Osteoblast (primary cell): ENCODE results near the gene ACTL8. TPM values are rescaled to one million over a fixed set of nuclear protein-coding genes. Genes with fewer than 3 reads are reported as not detected.
A peak's percentile ranks its signal among the peaks of the same experiment; 100 is the strongest.

Source experiments
- DNase-seq: peaks from one replicate; pipeline ENCODE4 v3.0.0; 2011; ENCODE audit warnings: low spot score, mixed read lengths; ENCODE audit not compliant: insufficient read length; ENCODE audit errors: missing footprints
- H2AFZ ChIP-seq: 2 replicates; pipeline ENCODE4 v1.6.0; 2011; ENCODE audit warnings: mild to moderate bottlenecking, low read length
- H3K27ac ChIP-seq: 2 replicates; pipeline ENCODE4 v1.5.1; 2011; ENCODE audit warnings: mild to moderate bottlenecking, low read depth, low read length, moderate library complexity
- H3K27me3 ChIP-seq: 2 replicates; pipeline ENCODE4 v1.6.0; 2012; ENCODE audit warnings: mild to moderate bottlenecking, control low read depth, inconsistent platforms, low read length, moderate library complexity; ENCODE audit not compliant: insufficient read depth
- H3K36me3 ChIP-seq: 2 replicates; pipeline ENCODE4 v1.5.1; 2011; ENCODE audit warnings: mild to moderate bottlenecking, low read length, control low read depth, moderate library complexity; ENCODE audit not compliant: insufficient read depth
- H3K4me1 ChIP-seq: 2 replicates; pipeline ENCODE4 v1.5.1; 2011; ENCODE audit warnings: mild to moderate bottlenecking, low read length, control low read depth, moderate library complexity; ENCODE audit not compliant: insufficient read depth
- H3K4me2 ChIP-seq: 2 replicates; pipeline ENCODE4 v1.6.0; 2011; ENCODE audit warnings: mild to moderate bottlenecking, low read length; ENCODE audit not compliant: insufficient read depth
- H3K4me3 ChIP-seq: fragments of 200-600 bp; sonication (generic); 3 replicates; pipeline ENCODE4 v1.5.1; 2012; ENCODE audit warnings: mild to moderate bottlenecking, low read length, inconsistent platforms; ENCODE audit not compliant: insufficient read depth
- H3K79me2 ChIP-seq: 2 replicates; pipeline ENCODE4 v1.6.0; 2012; ENCODE audit warnings: mild to moderate bottlenecking, low read length, control low read depth, inconsistent platforms; ENCODE audit not compliant: insufficient read depth
- H3K9me3 ChIP-seq: 2 replicates; pipeline ENCODE4 v1.5.1; 2011; ENCODE audit warnings: low read depth, low read length, control low read depth
- H4K20me1 ChIP-seq: 2 replicates; pipeline ENCODE4 v1.6.0; 2012; ENCODE audit warnings: mild to moderate bottlenecking, low read length, control low read depth; ENCODE audit not compliant: insufficient read depth
- CTCF ChIP-seq: IDR thresholded peaks from 2 replicates; pipeline ENCODE4 v1.5.1; 2011; ENCODE audit warnings: mild to moderate bottlenecking, low read depth, low read length, moderate library complexity; ENCODE audit errors: extremely low read depth
- total RNA-seq: library from RNA; depleted of rRNA; stranded (reverse); fragments of >200 nt; gene quantifications from 2 replicates; pipeline ENCODE4 v1.2.3, GENCODE V29; 2012

ACTL8 gene
- total RNA-seq, 1 donor: not detected

GRCh38 chr1:17719874-17720273, 35.3 kb upstream of the ACTL8 start:
- H3K9me3 ChIP-seq: no peaks in the 10 kb centered on the region
- H2AFZ ChIP-seq: peak overlapping the region; percentile 11
- no peaks in the 10 kb centered on the region for H3K79me2 ChIP-seq
- no peak for TF ChIP-seq CTCF
- no peak overlapping the region for H3K4me2 ChIP-seq
- H4K20me1 ChIP-seq: no peaks in the 10 kb centered on the region
- H3K4me3 ChIP-seq: no peak overlapping the region
- no peaks in the 10 kb centered on the region for H3K27me3 ChIP-seq
- peaks cover 8% of the 10 kb centered on the region for H3K4me1 ChIP-seq
- H3K36me3 ChIP-seq: no peaks in the 10 kb centered on the region
- no peak overlapping the region for H3K27ac ChIP-seq
- no peak for DNase-seq

- Histone ChIP-seq H2AFZ (no peak overlapping the region), H4K20me1 (no peaks in the 10 kb centered on the region), H3K27me3 (no peaks in the 10 kb centered on the region), H3K4me3 (no peak overlapping the region), H3K36me3 (no peaks in the 10 kb centered on the region), H3K4me2 (no peak overlapping the region), H3K9me3 (no peaks in the 10 kb centered on the region), H3K4me1 (peaks cover 8% of the 10 kb centered on the region), H3K27ac (no peak overlapping the region), H3K79me2 (no peaks in the 10 kb centered on the region)
- no peak for TF ChIP-seq CTCF
- DNase-seq: no peak
These were observed 33.7 kb upstream of the ACTL8 start for GRCh38 chr1:17721444-17721843.

GRCh38 chr1:17723684-17724083, 31.4 kb upstream of the ACTL8 start:
- DNase-seq: no peak
- Histone ChIP-seq H3K4me1 (peaks cover 8% of the 10 kb centered on the region), H3K79me2 (no peaks in the 10 kb centered on the region), H3K9me3 (no peaks in the 10 kb centered on the region), H3K27me3 (no peaks in the 10 kb centered on the region), H3K36me3 (no peaks in the 10 kb centered on the region), H3K27ac (no peak overlapping the region), H3K4me2 (no peak overlapping the region), H4K20me1 (no peaks in the 10 kb centered on the region), H3K4me3 (no peak overlapping the region), H2AFZ (no peak overlapping the region)
- peak; percentile 39 for TF ChIP-seq CTCF

- no peak overlapping the region for H2AFZ ChIP-seq
- H3K4me1 ChIP-seq: peaks cover 8% of the 10 kb centered on the region
- H3K36me3 ChIP-seq: no peaks in the 10 kb centered on the region
- no peaks in the 10 kb centered on the region for H3K27me3 ChIP-seq
- H3K4me3 ChIP-seq: no peak overlapping the region
- no peaks in the 10 kb centered on the region for H4K20me1 ChIP-seq
- H3K27ac ChIP-seq: no peak overlapping the region
- TF ChIP-seq CTCF: no peak
- no peak for DNase-seq
- H3K9me3 ChIP-seq: no peaks in the 10 kb centered on the region
- H3K4me2 ChIP-seq: no peak overlapping the region
- H3K79me2 ChIP-seq: no peaks in the 10 kb centered on the region
These were observed 31.0 kb upstream of the ACTL8 start for GRCh38 chr1:17724150-17724549.
